ENCODE data around the gene EGLN1. TPM values are rescaled to one million over a fixed set of nuclear protein-coding genes. Genes with fewer than 3 reads are reported as not detected.

EGLN1 gene
- total RNA-seq, 1 donor from 2014 or later, result 30.3 TPM

- DNase-seq (ENCODE audit: low spot score), result no peak
Measured at GRCh38 chr1:231397886-231398671, 24.0 kb downstream of the EGLN1 start.

- DNase-seq (ENCODE audit: low spot score), result no peak
Measured at GRCh38 chr1:231396643-231397042, 25.4 kb downstream of the EGLN1 start.

DNA sequence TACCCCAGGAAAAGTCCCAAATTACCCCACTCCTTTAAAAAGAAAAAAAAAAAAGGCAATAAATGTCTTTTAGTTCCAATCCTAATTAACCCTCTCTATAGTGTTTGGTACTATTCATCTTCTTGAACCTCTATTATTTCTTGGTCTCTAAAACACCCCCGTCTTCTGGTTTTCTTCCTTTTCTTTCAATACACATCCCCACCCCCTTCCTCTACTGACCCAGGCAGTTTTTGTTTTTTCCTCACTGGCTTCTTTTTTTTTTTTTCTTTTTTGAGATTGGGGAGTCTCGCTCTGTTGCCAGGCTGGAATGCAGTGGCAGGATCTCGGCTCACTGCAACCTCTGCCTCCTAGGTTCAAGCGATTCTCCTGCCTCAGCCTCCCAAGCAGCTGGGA, 26.1 kb downstream of the EGLN1 start:
- DNase-seq (ENCODE audit: low spot score), result no peak

DNA sequence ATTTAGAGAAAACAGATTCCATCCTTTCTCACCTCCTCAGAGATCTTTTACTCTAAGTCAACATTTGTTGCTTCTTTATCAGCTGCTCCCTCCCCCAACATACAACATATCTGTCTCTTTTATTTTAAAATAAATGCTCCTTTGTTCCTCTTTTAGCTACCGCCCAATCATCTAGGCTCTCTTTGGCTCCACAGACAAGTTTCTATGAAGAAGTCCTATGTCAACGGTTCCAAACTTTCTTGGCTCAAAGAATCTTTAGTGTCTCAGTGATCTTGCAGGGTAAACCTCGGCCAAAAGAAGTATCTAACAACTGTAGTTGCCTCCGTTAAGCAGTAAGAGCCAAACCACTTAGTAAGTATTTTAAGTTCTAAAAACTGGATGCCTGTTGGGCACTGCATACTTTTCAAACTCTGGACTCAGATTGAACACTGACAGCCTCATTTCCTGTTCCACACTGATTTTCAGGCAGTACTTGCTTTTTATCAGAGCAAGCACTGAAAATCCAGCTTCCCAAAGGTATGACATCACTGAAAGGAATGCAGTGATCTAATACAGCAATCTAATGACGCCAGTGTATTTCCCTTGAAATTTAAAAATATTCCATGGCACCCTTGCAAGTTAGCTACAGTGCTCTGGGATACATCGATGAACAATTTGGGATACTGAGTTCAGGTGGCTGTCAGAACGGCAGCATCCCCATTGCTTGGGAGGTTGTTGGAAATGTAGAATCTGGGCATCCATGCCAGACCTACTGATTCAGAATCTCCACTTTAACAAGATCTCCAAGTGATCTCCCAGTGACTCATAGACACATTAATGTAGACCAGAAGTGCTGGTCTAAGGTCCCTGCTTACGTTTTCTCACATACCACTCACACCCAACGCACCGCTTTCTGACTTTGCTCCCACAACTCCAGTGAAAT, 26.8 kb downstream of the EGLN1 start:
- DNase-seq (ENCODE audit: low spot score), result no peak

GRCh38 chr1:231393668-231394067, 28.4 kb downstream of the EGLN1 start:
- no peak for DNase-seq (ENCODE audit: low spot score)

DNA sequence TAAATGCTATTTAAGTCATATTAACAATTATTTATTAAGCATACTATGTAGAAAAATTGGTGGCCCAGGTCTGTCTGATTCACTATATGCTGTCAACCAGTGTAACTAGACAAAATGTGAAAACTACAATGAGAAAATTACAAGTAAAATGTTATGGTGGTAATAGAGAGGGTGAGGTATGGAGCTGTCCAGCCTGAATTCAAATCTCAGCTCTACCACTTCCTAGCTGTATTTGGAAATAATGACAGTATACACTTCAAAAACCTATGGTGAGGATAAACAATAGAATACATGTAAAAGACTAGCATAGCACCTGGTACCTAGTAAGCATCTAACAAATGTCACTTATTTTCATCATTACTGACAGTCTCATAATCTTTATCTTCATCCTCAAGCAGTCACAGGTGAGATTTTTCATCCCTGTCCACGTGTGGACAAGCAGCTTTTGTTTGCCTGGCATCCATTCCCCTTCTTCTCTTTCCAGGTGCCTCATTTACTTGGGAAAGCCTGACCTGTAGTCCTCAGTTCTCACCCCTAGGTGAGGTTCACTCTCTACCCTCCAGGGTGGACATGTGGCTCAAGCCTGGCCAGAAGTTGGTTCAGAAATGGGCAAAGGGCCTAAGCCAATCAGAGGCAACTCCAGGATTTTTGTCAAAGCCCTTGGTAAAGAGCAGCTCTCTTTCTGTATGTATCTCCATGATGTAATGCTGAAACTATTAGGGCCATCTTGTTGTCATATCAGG, 29.5 kb downstream of the EGLN1 start:
- DNase-seq (ENCODE audit: low spot score), result no peak

GRCh38 chr1:231390071-231390470, 32.0 kb downstream of the EGLN1 start:
- DNase-seq (ENCODE audit: low spot score), result no peak

- DNase-seq (ENCODE audit: low spot score), result no peak
Measured at GRCh38 chr1:231387770-231388669, 34.1 kb downstream of the EGLN1 start.

DNA sequence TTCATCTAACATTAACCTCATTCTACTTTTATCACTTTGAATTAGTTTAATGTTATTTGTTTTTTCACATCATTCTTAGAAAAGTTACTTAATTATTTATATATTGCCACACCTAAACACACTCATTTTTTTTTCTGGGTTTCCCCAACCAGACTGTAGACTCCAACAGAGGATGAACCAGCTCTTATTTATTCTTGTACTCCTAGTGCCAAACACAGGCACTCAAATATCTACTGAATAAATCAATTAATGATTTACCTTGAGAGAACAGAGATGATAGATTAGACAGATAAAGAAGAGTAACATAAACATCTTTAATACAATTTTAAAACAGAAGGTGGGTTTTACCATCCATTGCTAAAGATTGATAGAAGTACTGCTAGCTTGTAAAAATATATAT, 35.6 kb downstream of the EGLN1 start:
- DNase-seq (ENCODE audit: low spot score), result no peak

DNA sequence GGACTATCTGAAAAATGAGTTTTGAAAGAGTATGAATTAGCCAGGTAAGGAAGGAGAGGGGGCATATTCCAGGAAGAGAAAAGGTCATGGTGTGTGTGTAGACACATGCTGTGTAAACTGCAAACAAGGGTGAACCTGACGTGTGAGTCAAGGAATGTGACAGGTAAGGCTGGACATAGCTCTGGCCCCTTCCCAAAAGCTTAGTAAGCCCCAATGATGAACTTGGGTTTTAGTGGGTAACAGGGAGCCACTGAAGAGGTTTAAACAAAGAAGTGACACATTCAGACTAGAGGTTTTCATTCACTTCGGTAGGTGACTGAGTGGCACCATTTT, 36.7 kb downstream of the EGLN1 start:
- no peak for DNase-seq (ENCODE audit: low spot score)

GRCh38 chr1:231384696-231385415, 37.2 kb downstream of the EGLN1 start:
- DNase-seq (ENCODE audit: low spot score), result no peak

GRCh38 chr1:231383159-231383860, 38.8 kb downstream of the EGLN1 start:
- DNase-seq (ENCODE audit: low spot score), result no peak

GRCh38 chr1:231382426-231382825, 39.7 kb downstream of the EGLN1 start:
- DNase-seq (ENCODE audit: low spot score), result no peak

GRCh38 chr1:231381729-231382128, 40.4 kb downstream of the EGLN1 start:
- DNase-seq (ENCODE audit: low spot score), result no peak

DNA sequence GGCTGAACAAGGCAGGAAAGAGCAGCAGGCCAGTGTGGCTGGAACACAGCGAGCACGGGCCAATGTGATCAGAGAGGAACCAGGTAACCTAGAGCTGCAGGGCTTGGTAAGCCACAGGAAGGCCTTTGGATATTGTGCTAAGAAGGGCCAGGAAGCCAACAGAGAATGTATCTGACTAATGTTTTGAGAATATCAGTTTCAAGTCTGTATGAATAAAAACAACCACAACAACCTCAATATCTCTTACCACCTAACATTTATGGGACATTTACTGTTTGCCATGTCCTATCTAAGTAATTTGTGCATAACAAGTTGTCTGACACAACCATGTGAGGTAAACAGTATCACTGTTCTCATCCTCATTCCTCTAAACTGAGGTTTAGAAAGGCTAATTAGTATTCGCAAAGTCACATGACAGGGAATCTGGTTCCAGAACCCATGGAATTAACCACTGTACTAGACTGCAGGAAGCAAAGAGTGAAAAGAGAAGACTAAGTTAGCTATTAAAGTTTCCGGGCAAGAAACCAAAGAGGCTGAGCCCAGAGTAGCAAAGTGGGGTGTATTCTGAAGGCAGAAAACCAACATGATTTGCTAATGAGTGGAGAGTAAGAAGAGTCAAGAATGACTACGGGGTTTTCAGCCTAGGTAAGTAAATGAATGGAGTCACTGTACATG, 45.1 kb downstream of the EGLN1 start:
- no peak for DNase-seq (ENCODE audit: low spot score)

- DNase-seq (ENCODE audit: low spot score), result no peak
Measured at GRCh38 chr1:231376101-231376500, 46.0 kb downstream of the EGLN1 start.

GRCh38 chr1:231374394-231374793, 47.7 kb downstream of the EGLN1 start:
- no peak for DNase-seq (ENCODE audit: low spot score)

GRCh38 chr1:231372501-231372900, 49.6 kb downstream of the EGLN1 start:
- DNase-seq (ENCODE audit: low spot score), result no peak

DNA sequence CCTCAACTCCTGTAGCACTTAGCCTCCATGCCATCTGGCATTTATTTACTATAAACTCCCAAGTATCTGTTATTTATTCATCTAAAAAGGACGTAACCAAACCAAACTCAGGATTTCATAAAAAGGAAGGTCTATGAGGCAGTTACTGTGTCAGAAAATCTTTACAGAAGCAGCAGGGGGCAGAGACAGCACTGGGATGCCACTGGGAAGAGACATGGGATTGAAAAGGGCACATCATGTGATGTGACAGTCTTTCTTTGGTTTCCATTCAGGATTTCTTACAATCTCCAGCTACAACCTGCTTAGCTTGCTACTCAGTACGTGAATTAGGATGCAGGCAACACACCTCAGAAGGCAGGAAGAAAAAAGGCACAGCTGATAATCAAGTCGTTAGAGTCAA, 52.8 kb downstream of the EGLN1 start:
- DNase-seq (ENCODE audit: low spot score), result no peak
